HG03280 (cell line): ENCODE results near the gene ICA1L.
"Not testable (repeated sequence)": the region's sequence is repeated elsewhere in the genome, so short reads cannot be mapped to it uniquely, and the experiment has no call there.

Experiments used
- ATAC-seq: cut with Tn5 transposase; IDR thresholded peaks from one replicate; pipeline ENCODE4 v1.9.1; 2021; ENCODE audit warnings: mild to moderate bottlenecking, moderate library complexity; ENCODE audit not compliant: unreplicated experiment

The ICA1L gene

DNA sequence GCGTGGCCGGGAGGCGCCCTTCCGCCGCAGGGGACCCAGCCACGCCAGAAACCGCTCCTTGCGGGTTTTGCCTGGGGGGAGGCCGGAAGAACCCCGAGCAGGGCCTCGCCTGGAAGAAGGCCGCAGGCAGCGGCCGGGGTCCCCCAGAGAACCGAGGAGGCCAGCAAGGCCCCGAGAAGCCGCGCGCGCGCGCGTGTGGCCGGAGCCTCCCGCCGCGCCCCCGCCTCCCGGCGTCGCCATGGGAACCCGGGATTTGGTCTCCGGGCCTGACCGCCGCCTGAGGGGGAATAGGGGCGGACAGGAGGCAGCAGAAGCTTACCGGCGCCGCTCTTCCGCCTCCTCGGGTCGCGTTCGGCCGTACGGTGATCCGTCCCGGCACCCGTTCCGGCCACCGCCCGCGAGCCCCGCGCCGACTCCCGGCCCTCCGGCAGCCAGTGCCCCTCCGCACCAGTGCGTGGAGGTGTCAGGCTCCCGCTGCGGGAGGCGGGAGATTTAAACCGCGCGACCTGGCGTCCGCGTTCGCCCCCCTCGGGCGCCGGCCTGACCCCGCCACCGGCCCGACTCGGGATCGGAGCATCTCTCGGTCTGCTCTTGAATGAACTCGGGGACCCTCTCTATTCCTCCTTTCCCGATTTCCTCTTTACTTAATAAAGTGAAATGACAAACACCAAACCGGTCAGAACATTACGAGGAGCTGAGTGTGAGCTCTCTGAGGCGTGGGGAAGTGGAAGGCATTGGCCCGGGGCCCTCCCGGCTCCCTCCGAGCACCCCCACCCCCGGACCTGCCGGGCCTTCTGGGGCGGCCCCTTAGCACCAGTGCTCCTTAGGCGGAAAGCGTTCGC, at the start of gene ICA1L:
ICA1L (minus strand) TSS at position 467 of the 842 bp plus-strand sequence. CDS start 42,757 bp downstream, outside the sequence.
- peak; percentile 51 for ATAC-seq

DNA sequence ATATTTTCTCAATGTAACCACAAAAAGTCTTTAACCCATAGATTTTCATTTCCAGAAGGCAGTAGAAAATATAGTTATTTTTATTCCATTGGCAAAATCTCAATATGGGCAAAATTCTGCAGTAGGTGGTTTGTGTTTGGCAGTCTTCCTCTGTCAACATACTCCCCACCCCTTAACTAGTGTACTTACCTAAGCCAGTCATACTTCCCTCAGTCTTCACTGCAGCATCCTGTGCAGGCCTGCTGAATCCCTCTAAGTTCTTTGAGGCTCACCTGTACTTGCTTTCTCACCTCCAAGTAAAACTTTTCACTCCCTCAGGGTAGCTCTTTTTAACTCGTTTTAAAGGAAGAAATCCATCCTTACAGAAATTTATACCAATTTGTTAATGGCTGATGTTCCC, 47.3 kb upstream of the ICA1L start:
- ATAC-seq, result no peak

DNA sequence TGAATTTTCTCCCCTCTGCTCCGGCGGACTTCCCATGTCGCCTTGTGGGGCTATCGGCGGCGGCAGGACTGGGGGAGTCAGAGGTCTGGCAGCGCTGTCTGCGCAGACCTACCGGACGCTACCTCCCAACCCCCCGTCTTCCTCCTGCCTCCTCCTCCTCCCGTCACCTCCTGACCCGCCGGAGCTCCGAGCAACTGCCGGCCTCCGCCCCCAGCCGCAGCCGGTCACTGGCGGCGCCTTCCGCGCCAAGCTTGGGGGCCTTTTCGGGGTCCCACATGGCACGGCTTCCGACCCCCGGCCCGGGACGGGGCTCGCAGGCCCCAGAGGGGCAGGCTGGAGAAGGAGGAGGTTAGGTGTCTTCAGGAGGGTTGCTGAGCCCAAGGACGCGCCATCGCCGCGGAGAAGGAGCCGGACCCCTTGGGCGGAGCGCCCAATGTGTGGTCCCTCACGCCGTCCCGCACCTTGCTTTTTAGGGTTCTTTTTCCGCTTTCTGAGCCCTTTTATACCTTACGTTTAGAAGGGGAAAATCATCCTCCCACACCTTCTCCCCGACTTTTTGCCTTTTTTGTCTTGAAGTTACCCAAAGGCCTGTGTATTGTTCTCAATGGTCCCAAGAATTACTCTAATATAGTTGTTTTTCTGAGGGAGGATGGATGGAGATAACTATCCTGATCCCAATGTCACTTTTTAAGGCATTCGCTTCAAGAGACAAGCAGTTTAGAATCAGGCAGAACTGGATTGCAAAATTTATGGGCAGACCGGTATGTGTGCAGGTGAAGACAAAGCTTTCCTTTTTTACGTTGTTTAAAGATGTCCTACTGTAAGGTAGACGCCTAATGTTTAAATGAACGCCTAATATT, 41.0 kb upstream of the ICA1L start:
- peak; percentile 45 for ATAC-seq

DNA sequence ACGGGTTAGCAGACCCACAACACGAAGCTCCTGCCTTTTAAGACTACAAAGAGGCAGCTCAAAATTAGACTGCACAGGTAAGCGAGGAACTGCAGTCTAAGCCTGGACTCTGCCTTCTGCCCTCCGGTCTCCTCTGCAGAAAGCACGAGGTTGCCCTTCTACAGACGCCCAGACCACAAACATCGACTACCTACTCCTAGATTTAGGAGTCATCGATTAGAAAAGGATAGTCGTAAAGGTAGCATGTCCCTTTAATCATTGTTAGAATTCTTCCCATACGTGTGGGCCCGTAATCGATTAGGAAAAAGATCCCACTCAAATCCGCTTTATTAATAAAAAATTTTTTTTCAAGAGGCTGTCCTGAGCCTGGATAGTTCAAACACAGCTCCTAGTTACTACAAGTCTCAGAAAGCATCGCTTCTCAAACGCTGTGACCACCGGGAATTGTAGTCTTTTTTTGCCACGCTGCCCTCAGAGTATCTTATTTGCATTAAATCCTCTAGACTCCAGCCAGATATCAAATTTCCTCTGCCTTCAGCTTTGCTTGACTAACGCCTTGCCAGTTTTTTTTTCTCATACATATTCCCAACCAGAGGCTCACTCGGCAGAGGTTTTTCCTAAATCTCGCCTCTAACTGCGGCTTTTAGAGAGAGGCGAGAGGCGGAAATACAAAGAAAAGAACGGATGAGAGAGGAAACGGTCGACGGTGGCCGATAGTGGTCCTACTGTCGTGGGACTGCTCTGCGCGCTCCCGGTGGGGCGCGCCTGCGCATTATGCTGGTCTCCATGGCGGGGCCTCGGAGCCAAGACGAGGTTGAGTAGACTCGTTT, 40.2 kb upstream of the ICA1L start, which contains the start of the genes CARF and WDR12:
CARF (plus strand) TSS at position 764 of the 830 bp plus-strand sequence. CDS start 29,628 bp downstream, outside the sequence.
WDR12 (minus strand) TSS at position 162 of the 830 bp plus-strand sequence. CDS start 197 bp downstream, outside the sequence.
- ATAC-seq, result peak; percentile 76

DNA sequence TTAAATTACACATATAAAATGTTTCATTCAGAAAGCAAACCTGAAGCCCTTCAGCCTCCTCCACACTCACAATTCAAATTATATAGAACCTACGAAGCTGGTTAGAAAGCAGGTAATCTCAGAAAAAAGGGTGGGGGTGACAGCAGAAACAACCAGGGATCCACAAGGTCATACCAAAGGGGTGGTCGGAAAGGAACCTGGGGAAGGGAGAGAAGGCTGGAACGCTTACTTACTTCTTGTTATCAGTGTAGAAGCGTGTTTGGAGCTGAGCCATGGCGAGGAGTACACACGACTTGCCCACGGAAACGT, 39.6 kb upstream of the ICA1L start:
- ATAC-seq, result no peak

DNA sequence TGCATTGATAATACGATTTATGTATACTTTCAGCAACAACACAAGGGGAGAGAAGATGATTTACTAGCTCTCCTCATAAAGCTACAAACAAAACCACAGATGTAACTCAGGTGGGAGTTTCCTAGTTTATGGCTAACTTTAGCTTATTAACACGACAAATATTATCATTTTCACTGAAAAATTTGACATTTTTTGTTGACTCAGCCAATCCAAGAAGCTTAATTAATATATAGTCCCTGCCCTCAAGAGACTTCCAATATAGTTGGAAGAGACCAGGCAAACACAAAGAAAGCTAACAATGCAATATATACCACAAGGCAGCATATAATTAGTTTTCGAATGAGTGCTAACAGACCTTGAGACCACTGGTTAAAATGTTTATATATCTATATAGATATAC, 39.1 kb upstream of the ICA1L start:
- no peak for ATAC-seq

DNA sequence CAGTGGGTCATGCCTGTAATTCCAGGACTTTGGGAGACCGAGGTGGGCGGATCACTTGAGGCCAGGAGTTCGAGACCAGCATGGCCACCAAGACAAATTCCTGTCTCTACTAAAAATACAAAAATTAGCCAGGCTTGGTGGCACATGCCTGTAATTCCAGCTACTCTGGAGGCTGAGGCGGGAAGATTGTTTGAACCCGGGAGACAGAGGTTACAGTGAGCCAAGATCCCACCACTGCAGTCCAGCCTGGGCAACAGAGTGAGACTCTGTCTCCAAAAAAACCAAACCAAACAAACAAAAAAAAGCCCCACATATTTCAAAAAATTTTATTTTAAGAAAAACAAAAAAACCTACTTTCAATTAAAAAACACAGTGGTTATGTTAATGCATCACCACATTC, 38.7 kb upstream of the ICA1L start:
- ATAC-seq, result not testable (repeated sequence)

DNA sequence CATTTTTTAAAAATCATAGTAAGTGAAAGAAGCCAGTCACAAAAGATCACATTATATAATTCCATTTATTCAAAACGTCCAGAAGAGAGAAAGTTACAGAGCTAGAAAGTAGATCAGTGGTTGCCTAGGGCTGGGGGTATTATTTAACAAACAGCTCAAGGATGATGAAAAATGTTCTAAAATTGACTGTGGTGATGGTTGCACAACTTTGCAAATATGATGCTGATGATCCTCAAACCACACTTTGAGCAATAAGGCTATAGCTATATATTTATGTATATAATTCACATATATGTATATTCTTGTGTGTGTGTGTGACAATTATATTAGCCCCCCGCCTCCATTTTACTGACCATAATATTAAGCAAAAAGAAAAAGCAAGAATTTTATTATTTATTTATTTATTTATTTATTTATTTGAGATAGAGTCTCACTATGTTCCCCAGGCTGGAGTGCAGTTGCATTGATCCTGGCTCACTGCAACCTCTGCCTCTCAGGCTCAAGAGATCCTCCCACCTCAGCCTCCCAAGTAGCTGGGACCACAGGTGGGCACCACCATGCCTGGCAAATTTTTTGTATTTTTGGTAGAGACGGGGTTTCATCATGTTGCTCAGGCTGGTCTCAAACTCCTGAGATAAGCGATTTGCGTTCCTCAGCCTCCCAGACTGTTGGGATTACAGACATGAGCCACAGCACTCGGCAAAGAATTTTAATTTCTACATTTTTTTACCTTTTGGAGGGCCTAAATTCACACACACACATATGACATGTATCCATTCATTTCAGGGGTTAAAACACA, 38.0 kb upstream of the ICA1L start:
- no peak for ATAC-seq

DNA sequence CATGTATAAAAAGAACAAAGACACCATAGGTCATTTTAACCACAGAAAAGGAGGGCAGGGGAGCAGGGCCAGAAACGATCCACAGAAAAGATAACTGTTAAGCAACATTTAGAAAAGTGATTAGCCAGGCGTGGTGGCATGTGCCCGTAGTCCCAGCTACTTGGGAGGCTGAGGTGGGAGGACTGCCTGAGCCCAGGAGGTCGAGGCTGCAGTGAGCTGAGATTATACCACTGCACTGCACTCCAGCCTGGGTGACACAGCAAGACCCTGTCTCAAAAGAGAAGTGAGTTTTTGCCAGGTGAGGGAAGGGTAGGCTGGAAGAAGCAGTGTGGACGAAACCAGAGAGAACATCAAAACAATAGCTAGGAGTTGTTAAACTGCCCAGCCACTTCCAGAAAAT, 36.6 kb upstream of the ICA1L start:
- no peak for ATAC-seq

DNA sequence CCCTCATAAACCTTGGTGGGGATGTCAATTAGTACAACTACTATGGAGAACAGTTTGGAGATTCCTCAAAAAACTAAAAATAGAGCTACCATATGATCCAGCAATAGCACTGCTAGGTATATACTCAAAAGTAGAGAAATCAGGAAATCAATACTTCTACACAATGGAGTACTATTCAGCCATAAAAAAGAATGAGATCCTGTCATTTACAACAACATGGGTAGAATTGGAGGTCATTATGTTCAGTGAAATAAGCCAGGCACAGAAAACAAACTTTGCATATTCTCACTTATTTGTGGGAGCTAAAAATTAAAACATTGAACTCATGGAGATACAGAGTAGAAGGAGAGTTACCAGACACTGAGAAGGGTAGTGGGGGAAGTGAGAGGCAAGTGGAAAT, 33.9 kb upstream of the ICA1L start:
- ATAC-seq, result not testable (repeated sequence)

DNA sequence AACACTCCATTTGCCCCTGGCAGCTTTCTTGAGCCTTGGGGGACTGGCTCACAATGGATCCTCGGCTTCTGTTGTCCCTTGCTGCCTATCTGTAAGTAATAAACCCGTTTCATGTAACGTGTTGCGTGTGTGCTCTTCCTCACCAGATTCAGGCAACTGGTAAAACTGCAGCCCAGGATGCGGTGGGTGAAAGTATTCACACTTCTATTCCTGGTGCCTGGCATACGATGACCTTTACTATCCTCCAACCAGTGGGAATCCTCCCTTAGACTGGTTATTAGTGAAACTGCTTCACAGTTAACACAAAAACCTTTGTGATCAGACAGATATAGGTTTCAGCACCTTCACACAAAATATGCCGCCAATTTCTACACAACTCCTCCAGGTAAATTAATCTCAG, 13.6 kb upstream of the ICA1L start:
- ATAC-seq, result no peak

DNA sequence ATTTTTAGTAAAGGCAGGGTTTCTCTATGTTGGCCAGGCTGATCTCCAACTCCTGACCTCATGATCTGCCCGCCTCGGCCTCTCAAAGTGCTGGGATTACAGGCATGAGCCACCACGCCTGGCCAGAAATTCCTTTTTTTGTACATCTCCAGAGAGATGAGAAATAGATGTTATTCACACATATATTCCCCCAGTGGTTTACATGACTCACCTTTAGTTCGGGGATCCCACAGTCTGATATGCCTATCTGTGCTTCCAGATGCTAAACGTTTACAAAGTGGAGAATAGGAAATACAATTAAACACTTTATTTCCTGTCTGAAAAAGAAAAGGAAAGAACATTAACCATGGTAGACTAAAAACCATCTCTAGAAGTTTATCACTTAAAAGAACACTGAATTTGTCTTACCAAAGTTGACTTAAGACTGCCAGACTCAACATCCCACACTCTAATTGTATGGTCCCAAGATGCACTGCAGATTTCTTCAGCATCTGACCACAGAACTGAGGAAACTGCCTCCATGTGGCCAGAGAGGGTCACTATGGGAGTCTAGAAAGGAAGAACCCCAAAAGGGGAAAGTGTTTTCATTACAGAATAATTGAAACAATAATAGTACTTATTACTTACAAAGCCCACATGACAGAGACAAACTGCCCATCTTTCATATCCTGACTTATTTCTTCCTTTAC, 12.6 kb upstream of the ICA1L start:
- ATAC-seq, result no peak

DNA sequence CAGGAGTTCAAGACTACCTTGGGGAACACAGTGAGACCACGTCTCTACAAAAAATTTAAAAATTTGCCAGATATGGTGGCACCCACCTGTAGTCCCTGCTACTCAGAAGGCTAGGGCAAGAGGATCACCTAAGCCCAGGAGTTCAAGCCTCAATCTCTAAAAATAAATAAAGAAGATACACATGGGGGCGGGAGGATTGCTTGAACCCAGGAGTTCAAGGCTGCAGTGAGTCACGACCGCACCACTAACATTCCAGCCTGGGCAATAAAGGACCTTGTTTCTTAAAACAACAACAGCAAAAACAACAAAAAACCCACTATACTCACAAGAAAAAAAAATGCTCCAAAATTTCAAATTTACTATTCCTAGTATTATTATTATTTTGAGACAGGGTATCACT, 10.0 kb upstream of the ICA1L start:
- no peak for ATAC-seq

DNA sequence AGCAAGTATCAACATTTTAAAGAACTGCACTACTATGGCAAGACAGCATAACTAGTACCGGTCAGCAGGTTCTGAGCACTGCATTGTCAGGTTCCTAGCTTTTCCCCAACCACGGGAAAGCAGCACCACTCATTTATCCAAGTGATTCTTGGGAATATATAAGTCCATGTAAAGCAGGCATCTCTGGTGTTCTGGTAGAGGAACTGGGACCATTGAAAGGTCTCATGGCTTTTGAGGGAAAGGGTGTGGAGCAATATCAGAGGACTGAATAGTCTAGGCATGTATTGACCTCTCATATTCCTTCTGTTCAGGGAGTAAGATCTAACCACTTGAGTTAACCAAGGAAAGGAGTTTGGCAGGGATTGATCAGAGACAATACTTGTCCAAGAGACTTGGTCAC, 6.1 kb upstream of the ICA1L start:
- no peak for ATAC-seq

DNA sequence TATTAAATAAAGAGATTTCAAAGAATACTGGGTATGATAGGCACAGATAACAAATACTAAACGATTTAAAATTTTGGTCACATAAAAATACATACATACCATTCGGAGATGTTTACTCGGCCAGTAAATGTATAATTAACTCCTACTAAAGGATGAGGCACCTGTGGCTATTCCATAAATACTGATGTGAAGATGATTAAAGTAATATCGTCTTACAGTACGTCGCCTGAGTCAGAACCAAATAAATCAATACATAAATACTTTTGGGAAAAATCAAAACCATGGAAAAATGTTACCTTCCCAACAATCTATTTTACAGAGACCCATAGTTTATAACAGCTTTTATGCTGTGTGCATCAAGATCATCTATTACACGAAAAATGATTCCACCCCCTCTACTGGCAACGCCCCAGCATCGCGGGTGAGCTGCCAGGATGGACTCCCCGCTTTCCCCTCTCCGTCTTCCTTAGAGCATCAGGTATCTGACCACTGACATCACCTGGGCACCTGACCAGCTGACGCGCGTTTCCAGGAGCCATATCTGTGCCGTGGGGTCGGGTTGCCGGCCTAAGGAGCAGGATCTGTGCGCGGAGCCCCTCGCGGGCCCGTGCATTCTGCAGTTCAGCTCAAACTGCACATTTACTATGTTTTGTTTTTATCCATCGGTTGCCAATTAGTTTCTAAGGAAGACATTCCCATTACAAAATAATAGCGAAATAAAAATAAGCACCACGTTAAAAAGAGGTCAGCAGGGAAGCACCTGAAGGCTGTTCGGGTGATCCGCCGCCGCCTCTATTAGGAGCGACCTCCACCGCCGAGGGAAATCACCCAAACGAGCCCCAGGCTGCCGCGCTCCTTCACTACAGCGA, 901 bp downstream of the ICA1L start:
- ATAC-seq, result peak; percentile 61

DNA sequence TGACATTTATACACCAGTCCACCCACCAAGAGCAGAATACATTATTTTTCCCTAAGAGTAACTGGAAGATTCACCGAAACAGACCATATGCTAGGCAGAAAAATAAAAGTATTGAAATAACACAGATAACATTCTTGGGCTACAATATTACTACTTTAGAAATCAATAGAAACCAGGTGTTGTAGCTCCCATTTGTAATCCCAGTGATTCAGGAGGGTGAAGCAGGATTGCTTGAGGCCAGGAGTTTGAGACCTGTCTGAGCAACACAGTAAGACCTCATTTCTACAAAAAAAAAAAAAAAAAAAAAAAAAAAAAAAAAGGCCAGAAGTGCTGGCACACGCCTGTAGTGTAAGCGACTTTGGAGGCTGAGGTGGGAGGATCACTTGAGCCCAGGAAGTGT, 9.6 kb downstream of the ICA1L start:
- ATAC-seq, result no peak

DNA sequence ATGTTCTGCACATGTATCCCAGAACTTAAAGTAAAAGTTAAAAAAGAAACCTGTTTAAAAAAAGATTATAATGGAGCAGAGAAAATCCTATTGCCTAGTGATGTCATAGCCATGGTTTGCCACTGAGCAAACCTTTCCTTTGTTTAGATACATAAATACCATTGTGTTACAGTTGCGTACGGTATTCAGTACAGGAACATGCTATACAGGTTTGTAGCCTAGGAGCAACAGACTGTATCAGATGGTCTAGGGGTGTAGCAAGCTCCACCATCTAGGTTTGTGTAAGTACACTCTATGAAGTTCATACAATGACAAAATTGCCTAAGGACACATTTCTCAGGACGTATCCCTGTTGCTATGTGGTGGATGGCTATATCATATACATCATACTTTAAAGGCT, 13.0 kb downstream of the ICA1L start:
- ATAC-seq, result no peak

DNA sequence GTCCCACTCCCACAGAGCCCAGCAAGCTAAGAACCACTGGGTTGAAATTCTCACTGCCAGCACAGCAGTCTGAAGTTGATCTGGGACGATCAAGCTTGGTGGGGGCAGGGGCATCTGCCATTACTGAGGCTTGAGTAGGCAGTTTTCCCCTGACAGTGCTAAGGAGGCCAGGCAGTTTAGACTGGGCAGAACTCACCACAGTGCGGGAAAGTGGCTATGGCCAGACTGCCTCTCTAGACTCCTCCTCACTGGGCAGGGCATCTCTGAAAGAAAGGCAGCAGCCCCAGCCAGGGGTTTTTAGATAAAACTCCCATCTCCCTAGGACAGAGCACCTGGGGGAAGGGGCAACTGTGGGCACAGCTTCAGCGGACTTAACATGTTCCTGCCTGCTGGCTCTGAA, 22.2 kb downstream of the ICA1L start:
- not testable (repeated sequence) for ATAC-seq

DNA sequence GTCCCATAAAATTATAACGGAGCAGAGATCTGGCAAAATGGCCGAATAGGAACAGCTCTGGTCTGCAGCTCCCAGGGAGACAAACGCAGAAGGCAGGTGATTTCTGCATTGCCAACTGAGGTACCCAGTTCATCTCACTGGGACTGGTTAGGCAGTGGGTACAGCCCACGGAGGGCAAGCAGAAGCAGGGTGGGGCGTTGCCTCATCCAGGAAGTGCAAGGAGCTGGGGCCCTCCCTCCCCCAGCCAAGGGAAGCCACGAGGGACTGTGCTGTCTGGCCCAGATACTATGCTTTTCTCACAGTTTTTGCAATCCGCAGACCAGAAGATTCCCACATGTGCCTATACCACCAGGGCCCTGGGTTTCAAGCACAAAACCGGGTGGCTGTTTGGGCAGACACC, 22.8 kb downstream of the ICA1L start:
- no peak for ATAC-seq
